Prostate gland (tissue), 2 donors: ENCODE results near the gene GRIK3. TPM values are rescaled to one million over a fixed set of nuclear protein-coding genes. Genes with fewer than 3 reads are reported as not detected.

Source experiments
- DNase-seq: peaks from one replicate; pipeline ENCODE4 v3.0.0-alpha.2; 2019; ENCODE audit warnings: low spot score
- H3K27ac ChIP-seq, 2 donors: fragments of 200-600 bp; sonication (generic); 2 replicates each; pipeline ENCODE4 v1.5.1; 2017 to 2019
- H3K27me3 ChIP-seq: fragments of 200-600 bp; sonication (generic); replicated peaks from 2 replicates; pipeline ENCODE4 v1.5.1; 2019; ENCODE audit not compliant: insufficient read depth
- H3K36me3 ChIP-seq, 2 donors: fragments of 200-600 bp; sonication (generic); 1 replicate in 1 of 2; 2 replicates in 1 of 2; pipeline versions ENCODE4 v1.5.1 to v1.8.1; 2017 to 2019
- H3K4me1 ChIP-seq: fragments of 200-600 bp; sonication (generic); replicated peaks from 2 replicates; pipeline ENCODE4 v1.5.1; 2019
- H3K4me3 ChIP-seq, 2 donors: fragments of 200-600 bp; sonication (generic); 2 replicates each; pipeline ENCODE4 v1.5.1; 2017 to 2019
- H3K9me3 ChIP-seq: fragments of 200-600 bp; sonication (generic); 2 replicates; pipeline ENCODE4 v1.5.1; 2017
- CTCF ChIP-seq, 4 experiments: fragments of 200-600 bp in 2 of 4; fragments of 450-650 bp in 2 of 4; sonication (generic) in 2 of 4; IDR thresholded peaks; 1 replicate in 3 of 4; 2 replicates in 1 of 4; pipeline ENCODE4 v1.5.1; 2016 to 2019; ENCODE audit warnings: antibody characterized with exemption in 4 of 4, mild to moderate bottlenecking in 2 of 4, moderate library complexity in 2 of 4
- POLR2A ChIP-seq: fragments of 450-650 bp; IDR thresholded peaks from one replicate; pipeline ENCODE4 v1.6.1; 2016; ENCODE audit warnings: antibody characterized with exemption, mild to moderate bottlenecking
- POLR2AphosphoS5 ChIP-seq: sonication (generic); formaldehyde crosslinking; IDR thresholded peaks from one replicate; pipeline ENCODE4 v1.6.1; 2017; ENCODE audit warnings: antibody characterized with exemption
- WGBS: methylation state at CpG from one replicate; pipeline ENCODE4 v1.1.5; 2018; 5-methylcytosine and 5-hydroxymethylcytosine counted together
- intact Hi-C: fragments of 100-400 bp; cut with DNase I; formaldehyde crosslinking; loops from one replicate; pipeline ENCODE4 v1.14.2; 2022
- total RNA-seq, 2 donors: library from RNA; depleted of rRNA; stranded (reverse); fragments of >200 nt; gene quantifications; one replicate each; pipeline ENCODE4 v1.1.0, GENCODE V29; 2016

GRIK3 gene
- total RNA-seq, 2 donors from 2014 or later: 0.36 to 5.9 TPM

- Histone ChIP-seq H3K4me1 (no peaks in the 10 kb centered on the region), H3K9me3 (no peaks in the 10 kb centered on the region), H3K27me3 (no peaks in the 10 kb centered on the region), H3K27ac (no peak overlapping the region), H3K36me3 (no peaks in the 10 kb centered on the region), H3K4me3 (no peak overlapping the region)
- TF ChIP-seq POLR2A (no peak), CTCF (IDR thresholded peaks at IDR 0.05) (no peak), POLR2AphosphoS5 (no peak)
- 64% methylated on average over 8 of the region's 8 CpGs for WGBS
- no peak for DNase-seq
- intact Hi-C loops: no loop called here
Observed at GRCh38 chr1:36802018-36802417, 232.3 kb downstream of the GRIK3 start.

- Histone ChIP-seq H3K4me3 (no peak overlapping the region), H3K36me3 (no peaks in the 10 kb centered on the region), H3K27ac (no peak overlapping the region), H3K27me3 (no peaks in the 10 kb centered on the region), H3K9me3 (no peaks in the 10 kb centered on the region), H3K4me1 (no peaks in the 10 kb centered on the region)
- 68% methylated on average over 7 of the region's 7 CpGs for WGBS
- no peak for TF ChIP-seq CTCF (IDR thresholded peaks at IDR 0.05)
- no peak for TF ChIP-seq POLR2AphosphoS5
- no peak for TF ChIP-seq POLR2A
- intact Hi-C loops: no loop called here
- no peak for DNase-seq
Observed at GRCh38 chr1:36797761-36798160, 236.6 kb downstream of the GRIK3 start.

- no peak overlapping the region for H3K27ac ChIP-seq
- no peak for TF ChIP-seq CTCF (IDR thresholded peaks at IDR 0.05)
- TF ChIP-seq POLR2A: no peak
- no peak for TF ChIP-seq POLR2AphosphoS5
- intact Hi-C loops: no loop called here
- no peaks in the 10 kb centered on the region for H3K36me3 ChIP-seq
- 67% methylated on average over 5 of the region's 5 CpGs for WGBS
- H3K4me3 ChIP-seq: no peak overlapping the region
- no peak for DNase-seq
- H3K4me1 ChIP-seq: no peaks in the 10 kb centered on the region
- H3K27me3 ChIP-seq: no peaks in the 10 kb centered on the region
- no peaks in the 10 kb centered on the region for H3K9me3 ChIP-seq
Observed at GRCh38 chr1:36796733-36797132, 237.6 kb downstream of the GRIK3 start.

GRCh38 chr1:36796106-36796590 is 238.2 kb downstream of the GRIK3 start:
- Histone ChIP-seq H3K36me3 (no peaks in the 10 kb centered on the region), H3K4me1 (no peaks in the 10 kb centered on the region), H3K4me3 (no peak overlapping the region), H3K9me3 (no peaks in the 10 kb centered on the region), H3K27me3 (no peaks in the 10 kb centered on the region), H3K27ac (no peak overlapping the region)
- DNase-seq: no peak
- intact Hi-C loops: no loop called here
- WGBS: 62% methylated on average over 5 of the region's 5 CpGs
- TF ChIP-seq POLR2AphosphoS5 (no peak), CTCF (IDR thresholded peaks at IDR 0.05) (no peak), POLR2A (no peak)

GRCh38 chr1:36794460-36794859 is 239.9 kb downstream of the GRIK3 start:
- Histone ChIP-seq H3K36me3 (no peaks in the 10 kb centered on the region), H3K9me3 (no peaks in the 10 kb centered on the region), H3K4me3 (no peak overlapping the region), H3K27me3 (no peaks in the 10 kb centered on the region), H3K4me1 (no peaks in the 10 kb centered on the region), H3K27ac (no peak overlapping the region)
- TF ChIP-seq POLR2A (no peak), CTCF (IDR thresholded peaks at IDR 0.05) (no peak), POLR2AphosphoS5 (no peak)
- WGBS: 81% methylated on average over 3 of the region's 3 CpGs
- DNase-seq: no peak
- intact Hi-C loops: no loop called here
